Kidney epithelial cell (primary cell): ENCODE data around the gene ATAD5. TPM values are rescaled to one million over a fixed set of nuclear protein-coding genes. Genes with fewer than 3 reads are reported as not detected.
"Not testable (repeated sequence)": the region's sequence is repeated elsewhere in the genome, so short reads cannot be mapped to it uniquely, and the experiment has no call there.

ENCODE experiments used
- DNase-seq: peaks from one replicate; pipeline ENCODE4 v3.0.0-alpha.2; 2010; ENCODE audit warnings: low read depth
- H3K27me3 ChIP-seq: 2 replicates; pipeline ENCODE4 v1.6.0; 2011; ENCODE audit warnings: low read length; ENCODE audit not compliant: control insufficient read depth, insufficient read depth
- H3K36me3 ChIP-seq: 2 replicates; pipeline ENCODE4 v1.5.1; 2011; ENCODE audit warnings: low read length; ENCODE audit not compliant: control insufficient read depth, insufficient read depth
- H3K4me3 ChIP-seq: 2 replicates; pipeline ENCODE4 v1.5.1; 2011; ENCODE audit warnings: low read depth, mild to moderate bottlenecking, control low read depth, low read length
- total RNA-seq: library from RNA; depleted of rRNA; stranded (reverse); fragments of >200 nt; gene quantifications from 2 replicates; pipeline ENCODE4 v1.2.3, GENCODE V29; 2015
- TF ChIP-seq, protein P1 (sequence below): IDR thresholded peaks from 2 replicates; pipeline ENCODE4 v1.5.1; 2011; ENCODE audit warnings: mild to moderate bottlenecking, moderate library complexity, low read length, control low read depth, inconsistent platforms; ENCODE audit not compliant: insufficient read depth, poor library complexity, severe bottlenecking

The ATAD5 gene
- total RNA-seq, 1 donor from 2014 or later: 3.8 TPM

DNA sequence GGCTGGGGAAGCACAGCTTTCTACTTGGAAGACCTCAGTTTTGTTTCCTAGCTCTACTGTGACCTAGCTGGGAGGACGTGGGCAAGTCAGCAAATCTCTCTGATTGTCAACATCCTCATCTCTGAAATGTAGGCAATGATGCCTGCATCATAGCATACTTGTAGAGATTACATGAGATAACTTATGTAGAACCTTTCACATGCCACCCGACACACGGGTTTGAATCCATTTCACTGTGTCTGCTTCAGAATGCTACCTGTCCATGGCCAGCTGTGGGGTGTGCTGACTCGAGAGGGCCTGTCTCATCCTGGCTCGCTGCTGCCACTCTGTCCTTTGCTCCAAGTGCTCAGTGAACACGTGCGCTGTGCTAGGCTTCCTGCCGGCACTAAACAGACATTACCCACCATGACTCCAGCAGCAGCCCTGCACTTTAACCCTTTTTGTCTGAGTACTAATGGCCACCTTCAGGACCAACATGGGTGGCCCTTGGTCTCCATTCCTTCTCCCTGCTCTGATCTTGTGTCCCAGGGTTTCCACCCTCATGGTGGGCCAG lies 97.4 kb downstream of the ATAD5 start:
- TF ChIP-seq, protein P1, sequence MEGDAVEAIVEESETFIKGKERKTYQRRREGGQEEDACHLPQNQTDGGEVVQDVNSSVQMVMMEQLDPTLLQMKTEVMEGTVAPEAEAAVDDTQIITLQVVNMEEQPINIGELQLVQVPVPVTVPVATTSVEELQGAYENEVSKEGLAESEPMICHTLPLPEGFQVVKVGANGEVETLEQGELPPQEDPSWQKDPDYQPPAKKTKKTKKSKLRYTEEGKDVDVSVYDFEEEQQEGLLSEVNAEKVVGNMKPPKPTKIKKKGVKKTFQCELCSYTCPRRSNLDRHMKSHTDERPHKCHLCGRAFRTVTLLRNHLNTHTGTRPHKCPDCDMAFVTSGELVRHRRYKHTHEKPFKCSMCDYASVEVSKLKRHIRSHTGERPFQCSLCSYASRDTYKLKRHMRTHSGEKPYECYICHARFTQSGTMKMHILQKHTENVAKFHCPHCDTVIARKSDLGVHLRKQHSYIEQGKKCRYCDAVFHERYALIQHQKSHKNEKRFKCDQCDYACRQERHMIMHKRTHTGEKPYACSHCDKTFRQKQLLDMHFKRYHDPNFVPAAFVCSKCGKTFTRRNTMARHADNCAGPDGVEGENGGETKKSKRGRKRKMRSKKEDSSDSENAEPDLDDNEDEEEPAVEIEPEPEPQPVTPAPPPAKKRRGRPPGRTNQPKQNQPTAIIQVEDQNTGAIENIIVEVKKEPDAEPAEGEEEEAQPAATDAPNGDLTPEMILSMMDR: no peak
- no peaks in the 10 kb centered on the region for H3K27me3 ChIP-seq
- H3K4me3 ChIP-seq: no peak overlapping the region
- no peak for DNase-seq
- no peaks in the 10 kb centered on the region for H3K36me3 ChIP-seq

DNA sequence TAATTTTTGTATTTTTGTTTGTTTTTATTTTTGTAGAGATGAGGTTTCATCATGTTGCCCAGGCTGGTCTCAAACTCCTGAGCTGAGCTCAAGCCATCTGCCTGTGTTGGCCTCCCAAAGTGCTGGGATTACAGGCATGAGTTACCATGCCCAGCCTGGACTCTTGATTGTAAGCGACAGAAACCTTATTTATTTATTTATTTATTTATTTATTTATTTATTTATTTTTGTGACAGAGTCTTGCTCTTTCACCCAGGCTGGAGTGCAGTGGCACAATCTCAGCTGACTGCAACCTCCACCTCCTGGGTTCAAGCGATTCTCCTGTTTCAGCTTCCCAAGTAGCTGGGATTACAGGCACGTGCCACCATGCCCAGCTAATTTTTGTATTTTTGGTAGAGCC lies 98.1 kb downstream of the ATAD5 start:
- H3K4me3 ChIP-seq, H3K27me3 ChIP-seq, DNase-seq, H3K36me3 ChIP-seq: not testable (repeated sequence)

DNA sequence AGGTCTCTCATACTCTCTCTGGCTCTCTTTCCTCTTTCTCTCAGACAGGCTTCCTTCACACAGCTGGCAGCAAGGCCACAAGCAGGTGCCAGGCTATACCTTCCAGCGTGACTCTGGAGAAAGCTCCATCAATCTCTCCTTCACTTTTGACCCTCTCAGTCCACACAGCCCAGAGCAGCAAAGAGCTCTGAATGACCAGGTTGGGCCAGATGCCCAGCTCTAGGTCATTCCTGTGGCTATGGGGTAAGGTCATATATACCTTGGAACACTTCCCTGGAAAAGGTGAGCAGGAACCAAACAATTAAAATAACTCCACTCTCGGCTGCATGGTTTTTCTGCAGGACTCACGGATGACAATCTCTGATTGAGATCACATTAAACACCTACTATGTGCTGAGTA lies 98.7 kb downstream of the ATAD5 start:
- Histone ChIP-seq H3K27me3 (no peaks in the 10 kb centered on the region), H3K4me3 (no peak overlapping the region), H3K36me3 (no peaks in the 10 kb centered on the region)
- no peak for DNase-seq
- TF ChIP-seq, protein P1: no peak

DNA sequence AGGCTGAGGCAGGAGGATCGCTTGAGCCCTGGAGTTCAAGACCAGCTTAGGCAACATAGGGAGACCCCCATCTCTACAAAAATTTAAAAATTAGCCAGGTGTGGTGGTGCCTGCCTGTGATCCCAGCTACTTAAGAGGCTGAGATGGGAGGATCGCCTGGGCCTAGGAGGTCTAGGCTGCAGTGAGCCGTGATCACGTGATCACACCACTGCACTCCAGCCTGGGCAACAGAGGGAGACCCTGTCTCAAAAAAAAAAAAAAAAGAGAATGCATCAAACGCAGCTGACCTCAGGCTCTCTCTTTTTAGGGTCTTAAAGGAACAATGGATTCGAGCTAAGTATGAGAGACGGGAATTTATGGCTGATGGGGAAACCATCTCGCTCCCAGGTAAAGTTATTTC lies 99.8 kb downstream of the ATAD5 start:
- H3K27me3 ChIP-seq, H3K4me3 ChIP-seq, H3K36me3 ChIP-seq, DNase-seq: not testable (repeated sequence)

DNA sequence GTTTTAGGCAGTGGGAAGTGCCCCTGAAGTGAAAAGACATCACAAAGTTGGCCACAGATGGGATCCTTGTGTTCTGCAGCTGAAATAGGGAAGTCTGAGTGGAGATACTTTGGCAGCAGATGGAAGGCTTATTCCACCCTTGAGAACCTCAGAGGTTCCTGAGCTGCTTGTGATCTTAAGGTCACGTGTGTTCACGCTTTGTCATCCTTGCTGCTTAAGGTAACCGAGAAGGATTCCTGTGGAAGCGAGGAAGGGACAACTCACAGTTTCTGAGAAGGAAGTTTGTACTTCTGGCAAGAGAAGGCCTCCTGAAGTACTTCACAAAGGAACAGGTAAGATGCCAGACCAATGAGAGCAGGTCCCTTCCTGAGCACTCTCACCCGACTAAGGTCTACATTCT lies 102.2 kb downstream of the ATAD5 start:
- Histone ChIP-seq H3K4me3 (no peak overlapping the region), H3K27me3 (no peaks in the 10 kb centered on the region), H3K36me3 (no peaks in the 10 kb centered on the region)
- TF ChIP-seq, protein P1: no peak
- DNase-seq: no peak

DNA sequence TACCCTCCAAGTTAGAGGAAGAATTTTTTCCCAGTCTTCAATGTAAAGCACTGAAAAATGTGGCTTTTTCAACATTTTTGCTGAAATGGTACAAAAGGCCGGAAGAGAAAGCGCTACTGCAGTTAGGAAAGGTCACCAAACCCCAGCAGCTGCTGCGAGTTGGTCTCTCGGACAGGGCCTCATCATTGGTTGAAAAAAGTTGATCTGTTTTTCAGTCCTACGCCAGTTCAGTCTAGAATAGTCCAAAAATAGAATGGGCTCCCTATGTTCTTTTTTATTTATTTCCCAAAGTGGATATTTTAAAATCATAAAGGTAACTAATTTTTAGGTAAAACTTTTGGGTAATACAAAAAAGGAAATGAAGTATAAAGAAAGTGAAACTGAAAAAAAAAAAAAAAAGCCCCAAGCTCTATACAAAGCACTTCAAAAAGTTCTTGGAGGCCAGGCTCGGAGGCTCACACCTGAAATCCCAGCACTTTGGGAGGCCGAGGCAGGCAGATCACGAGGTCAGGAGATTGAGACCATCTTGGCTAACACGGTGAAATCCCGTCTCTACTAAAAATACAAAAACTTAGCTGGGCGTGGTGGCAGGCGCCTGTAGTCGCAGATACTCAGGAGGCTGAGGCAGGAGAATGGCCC lies 107.4 kb downstream of the ATAD5 start:
- DNase-seq: no peak

More for the DNA sequence above, 107.4 kb downstream of the ATAD5 start:
- Histone ChIP-seq H3K4me3 (no peak overlapping the region), H3K36me3 (no peaks in the 10 kb centered on the region), H3K27me3 (no peaks in the 10 kb centered on the region)
- TF ChIP-seq, protein P1: no peak
